GM19452 (cell line): ENCODE data around the gene CIDEA.
"Not testable (repeated sequence)": the region's sequence is repeated elsewhere in the genome, so short reads cannot be mapped to it uniquely, and the experiment has no call there.

ENCODE experiments used
- ATAC-seq: cut with Tn5 transposase; IDR thresholded peaks from one replicate; pipeline ENCODE4 v1.9.1; 2021; ENCODE audit not compliant: unreplicated experiment

CIDEA gene, protein sequence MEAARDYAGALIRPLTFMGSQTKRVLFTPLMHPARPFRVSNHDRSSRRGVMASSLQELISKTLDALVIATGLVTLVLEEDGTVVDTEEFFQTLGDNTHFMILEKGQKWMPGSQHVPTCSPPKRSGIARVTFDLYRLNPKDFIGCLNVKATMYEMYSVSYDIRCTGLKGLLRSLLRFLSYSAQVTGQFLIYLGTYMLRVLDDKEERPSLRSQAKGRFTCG

DNA sequence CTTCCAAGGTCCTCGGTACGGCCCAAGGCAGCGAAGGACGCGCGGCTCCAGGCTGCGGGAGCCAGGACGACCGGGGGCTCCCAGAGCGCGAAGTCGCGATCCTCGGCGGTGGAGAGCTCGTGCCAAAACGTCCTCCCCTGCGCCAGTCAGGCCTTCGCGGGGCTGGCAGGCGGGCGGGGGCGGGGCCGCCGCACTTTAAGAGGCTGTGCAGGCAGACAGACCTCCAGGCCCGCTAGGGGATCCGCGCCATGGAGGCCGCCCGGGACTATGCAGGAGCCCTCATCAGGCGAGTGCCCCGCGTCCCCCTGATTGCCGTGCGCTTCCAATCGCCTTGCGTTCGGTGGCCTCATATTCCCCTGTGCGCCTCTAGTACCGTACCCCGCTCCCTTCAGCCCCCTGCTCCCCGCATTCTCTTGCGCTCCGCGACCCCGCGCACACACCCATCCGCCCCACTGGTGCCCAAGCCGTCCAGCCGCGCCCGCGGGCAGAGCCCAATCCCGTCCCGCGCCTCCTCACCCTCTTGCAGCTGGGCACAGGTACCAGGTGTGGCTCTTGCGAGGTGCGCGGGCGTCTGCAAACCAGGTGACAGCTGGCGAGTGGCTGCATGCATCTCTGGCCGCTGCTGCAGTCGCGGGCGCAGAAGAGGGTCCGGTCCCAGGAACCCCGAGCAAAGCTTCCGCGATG is at the start of gene CIDEA:
Gene CIDEA, plus strand, starts transcription at position 226 of the 684 bp plus-strand sequence. Its CDS starts 23 bp downstream, at position 249.
- no peak for ATAC-seq

DNA sequence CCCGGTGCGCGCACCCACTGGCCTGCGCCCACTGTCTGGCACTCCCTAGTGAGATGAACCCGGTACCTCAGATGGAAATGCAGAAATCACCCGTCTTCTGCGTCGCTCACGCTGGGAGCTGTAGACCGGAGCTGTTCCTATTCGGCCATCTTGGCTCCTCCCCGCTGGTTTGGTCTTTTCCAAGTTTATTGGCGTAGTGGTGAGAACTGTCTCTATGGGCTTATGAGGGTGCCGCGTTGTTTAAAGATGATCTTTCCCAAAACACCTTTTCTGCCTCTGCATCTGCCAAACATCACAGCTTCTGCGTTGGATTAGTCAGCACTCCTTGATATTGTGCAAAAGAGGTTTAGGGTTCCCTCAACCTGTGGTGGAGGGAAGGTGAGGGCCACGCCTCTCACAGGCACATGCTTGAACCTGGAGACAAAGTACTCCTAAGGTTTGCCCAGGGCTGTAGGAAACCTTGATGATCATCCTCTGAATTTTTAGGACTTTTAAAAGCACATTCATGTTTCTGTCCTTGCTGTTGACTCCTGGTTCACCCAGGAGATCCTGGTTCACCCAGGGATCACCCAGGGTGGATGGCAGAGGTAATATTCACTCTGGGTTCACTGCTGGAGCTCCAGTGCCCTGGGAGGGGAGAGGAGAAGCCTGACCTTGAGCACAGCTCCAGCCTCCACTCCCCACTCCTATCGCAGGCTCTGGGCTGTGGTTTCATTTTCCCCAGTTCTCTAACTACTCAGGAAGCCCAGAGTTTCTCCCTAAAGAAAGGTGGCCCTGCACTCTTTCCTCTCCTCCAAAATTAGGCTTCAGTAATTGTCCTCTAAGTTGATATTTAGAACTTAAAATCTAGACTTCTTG is 45.6 kb upstream of the CIDEA start:
- ATAC-seq: not testable (repeated sequence)

DNA sequence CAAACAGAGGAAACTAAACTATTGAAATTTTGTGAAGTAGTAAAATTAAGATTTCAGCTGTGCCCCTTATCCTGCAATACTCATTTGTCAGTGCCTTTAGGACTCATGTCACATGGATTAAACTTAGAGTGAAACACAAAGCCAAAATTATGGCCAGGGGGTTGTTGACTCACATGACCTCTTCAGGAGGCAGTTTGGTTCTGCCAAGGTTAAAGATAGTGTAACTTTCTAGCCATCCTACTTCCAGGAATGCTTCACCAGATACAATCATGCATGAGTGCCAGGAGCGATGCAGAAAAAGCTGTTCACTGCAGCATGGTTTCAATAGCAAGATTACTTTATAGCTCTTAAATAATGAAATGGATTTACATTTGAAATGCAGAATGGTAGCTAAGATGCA is 41.9 kb upstream of the CIDEA start:
- ATAC-seq: not testable (repeated sequence)

DNA sequence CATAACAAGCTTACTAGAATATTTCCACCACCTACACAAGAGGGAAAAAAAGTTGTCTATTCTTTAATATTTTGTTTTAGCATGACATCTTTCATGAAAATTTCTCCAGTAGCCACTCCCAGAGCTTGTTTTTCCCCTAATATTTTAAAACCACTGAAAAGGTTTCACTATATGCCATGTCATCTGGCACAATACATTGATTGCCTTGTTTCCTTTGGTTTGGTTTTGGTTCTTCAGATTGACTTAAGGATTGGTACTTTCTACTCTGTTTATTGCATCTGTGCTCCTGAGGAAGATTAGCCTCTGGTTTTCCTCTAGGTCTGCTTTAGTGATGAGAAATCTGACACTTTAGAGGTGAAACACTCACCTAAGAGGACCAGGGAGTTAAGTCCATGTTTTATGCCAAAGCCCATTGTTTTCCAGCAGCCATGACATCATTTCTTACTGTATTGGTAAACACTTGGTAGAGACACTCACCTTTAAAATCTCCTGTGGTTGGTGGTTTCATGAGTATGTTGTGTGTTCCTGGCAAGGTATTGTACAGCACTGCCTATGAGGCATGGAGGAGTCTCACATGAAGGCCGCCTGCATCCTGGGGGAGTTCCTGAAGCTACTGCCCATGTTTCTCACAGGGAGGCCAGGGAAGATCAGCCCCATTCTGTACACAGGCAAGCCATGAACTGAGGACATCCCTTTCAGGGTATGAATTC is 39.7 kb upstream of the CIDEA start:
- ATAC-seq: not testable (repeated sequence)

DNA sequence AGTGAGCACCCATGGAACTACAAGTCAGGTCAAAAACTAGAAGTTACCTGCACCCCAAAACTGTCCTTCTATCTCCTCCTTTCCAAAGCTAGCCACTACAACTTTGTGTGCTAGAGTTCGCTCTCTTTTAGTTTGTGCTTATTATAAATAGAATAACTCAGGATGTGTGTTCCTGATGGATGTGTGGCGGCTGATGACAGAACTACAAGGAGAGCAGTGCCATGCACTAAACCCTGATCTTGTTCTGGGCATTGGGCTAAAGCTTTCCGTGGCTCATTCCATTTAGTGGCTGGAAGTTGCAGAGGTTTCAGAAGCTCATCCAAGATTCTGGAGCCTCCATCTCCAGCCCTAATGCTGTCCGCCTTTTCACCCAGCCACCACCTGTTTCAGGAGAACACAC is 37.7 kb upstream of the CIDEA start:
- not testable (repeated sequence) for ATAC-seq

DNA sequence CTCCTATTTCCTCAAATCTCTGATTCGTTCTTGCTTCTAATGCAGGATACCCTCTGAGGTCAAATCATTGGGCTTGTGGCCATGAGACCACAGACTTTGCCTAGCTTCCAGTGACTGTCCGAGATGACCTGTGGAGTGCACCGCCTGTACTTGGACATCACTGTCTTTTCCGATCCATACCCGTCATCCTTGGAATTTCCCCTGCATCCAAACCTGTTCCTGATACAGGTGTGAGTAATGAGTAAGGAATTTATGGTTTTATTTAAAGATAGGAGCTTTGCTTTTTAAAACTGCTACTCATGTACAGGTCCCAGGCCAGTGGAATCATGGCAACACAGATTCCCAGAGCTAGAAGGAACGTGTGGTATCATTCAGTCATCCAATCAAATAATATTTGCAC is 35.6 kb upstream of the CIDEA start:
- ATAC-seq: not testable (repeated sequence)

DNA sequence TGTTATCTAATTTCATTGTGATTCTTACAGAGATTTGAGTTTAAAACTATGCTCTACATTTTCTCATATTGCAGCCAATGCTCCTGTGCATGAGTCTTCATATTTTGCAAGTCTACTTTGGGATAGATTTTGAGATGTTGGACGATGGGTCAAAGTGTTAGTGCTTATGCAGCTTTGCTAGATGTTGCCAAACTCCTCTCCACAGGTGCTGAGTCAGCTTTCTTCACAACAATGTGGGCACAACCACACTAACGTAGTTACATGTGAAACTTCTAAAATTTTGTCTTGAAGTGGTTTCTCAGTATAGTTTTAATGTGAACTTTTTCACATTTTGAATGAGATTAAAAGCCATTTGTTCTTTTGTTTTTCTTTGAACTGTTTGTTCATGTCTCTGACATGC is 32.1 kb upstream of the CIDEA start:
- ATAC-seq: not testable (repeated sequence)

DNA sequence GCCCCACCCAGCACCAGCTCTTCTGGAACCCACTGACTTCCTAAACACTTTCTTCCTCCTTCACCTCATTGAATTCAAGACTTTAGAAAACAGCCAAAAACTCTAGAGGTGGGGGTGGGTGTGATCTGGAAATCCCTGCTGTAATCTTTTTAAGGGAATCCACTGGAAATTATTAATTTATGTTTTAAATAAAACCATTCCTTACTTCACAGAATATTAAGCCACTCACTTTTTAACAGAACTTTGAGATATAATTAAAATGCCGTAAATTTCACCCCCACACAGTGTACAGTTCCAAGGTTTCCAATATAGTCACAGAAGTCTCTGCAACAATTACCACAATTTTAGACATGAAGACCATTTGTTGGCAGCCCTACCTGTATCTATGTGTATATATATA is 30.8 kb upstream of the CIDEA start:
- not testable (repeated sequence) for ATAC-seq

DNA sequence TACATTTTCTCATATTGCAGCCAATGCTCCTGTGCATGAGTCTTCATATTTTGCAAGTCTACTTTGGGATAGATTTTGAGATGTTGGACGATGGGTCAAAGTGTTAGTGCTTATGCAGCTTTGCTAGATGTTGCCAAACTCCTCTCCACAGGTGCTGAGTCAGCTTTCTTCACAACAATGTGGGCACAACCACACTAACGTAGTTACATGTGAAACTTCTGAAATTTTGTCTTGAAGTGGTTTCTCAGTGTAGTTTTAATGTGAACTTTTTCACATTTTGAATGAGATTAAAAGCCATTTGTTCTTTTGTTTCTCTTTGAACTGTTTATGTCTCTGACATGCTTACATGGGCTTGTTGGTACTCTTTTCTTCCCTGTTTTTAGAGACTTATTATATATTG is 27.4 kb upstream of the CIDEA start:
- not testable (repeated sequence) for ATAC-seq

DNA sequence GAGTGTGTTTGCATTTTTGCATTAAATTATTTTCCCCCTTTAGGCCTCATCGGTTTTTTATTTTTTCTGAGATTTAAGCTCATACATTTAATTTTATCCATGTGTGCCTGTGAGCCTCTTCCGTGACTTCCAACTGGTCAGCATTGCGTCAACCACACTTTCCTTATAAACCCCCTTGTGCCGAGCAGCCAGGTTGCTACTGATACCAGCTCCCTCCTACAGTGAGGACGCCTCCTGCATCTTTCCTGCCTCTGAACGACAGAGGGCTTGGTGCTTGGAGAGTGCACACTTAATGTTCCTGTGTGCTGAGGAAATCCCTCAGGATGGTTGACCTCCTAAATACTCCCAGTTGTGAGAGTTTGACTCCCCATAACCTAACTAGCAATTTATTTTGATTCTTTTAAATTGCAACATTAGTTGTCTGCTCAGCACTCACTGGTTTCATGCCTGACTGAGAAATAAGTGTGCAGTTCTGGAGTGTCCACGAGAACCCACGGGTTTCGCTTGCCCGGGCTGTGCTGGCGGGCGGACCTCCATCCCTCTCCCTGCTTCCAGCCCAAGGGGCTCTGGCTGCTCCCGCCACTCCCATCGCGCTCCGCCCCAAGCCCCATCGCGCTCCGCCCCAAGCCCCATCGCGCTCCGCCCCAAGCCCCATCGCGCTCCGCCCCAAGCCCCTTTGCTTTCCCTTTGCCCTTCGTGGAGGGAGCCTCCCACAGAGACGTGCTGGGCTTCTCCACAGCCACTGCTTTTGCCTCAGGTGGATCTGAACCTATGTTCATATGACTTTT is 26.6 kb upstream of the CIDEA start:
- ATAC-seq: not testable (repeated sequence)

DNA sequence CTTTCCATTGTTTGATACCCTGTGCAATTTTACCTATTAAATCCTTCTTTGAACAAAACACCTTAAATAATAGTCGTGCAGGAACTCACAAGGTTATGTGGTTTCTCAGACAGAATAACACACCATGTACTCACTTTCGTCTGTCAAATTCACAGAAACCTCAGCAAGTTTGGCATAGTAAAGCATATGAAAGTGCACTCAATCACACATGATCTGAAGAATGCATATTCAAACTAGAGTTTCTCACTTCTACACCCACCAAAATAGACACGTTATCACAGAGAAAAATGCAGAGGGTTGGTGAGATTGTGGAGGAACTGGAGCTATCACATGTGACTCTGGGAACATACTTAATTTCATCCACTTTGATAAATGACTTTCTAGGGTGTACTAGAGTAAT is 25.9 kb upstream of the CIDEA start:
- not testable (repeated sequence) for ATAC-seq

DNA sequence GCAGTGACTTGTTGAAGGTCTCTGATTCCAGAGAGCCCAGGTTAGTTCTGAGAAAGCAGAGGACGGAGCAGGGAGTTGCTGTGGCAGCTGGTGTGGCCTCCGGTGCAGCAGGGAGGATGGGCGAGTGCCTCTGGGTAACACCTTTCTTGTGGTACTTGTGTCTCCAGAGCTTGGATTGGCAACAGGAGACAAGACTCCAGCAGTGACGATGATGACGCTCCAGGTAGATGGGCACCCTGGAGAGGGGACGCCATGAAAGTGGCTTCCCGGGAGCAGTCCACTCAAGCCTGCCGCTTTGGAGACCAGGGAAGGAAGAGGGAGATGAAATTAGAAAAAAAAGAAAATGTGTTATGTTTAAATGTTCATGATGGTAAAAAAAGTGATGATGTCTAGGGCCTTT is 23.6 kb upstream of the CIDEA start:
- not testable (repeated sequence) for ATAC-seq

DNA sequence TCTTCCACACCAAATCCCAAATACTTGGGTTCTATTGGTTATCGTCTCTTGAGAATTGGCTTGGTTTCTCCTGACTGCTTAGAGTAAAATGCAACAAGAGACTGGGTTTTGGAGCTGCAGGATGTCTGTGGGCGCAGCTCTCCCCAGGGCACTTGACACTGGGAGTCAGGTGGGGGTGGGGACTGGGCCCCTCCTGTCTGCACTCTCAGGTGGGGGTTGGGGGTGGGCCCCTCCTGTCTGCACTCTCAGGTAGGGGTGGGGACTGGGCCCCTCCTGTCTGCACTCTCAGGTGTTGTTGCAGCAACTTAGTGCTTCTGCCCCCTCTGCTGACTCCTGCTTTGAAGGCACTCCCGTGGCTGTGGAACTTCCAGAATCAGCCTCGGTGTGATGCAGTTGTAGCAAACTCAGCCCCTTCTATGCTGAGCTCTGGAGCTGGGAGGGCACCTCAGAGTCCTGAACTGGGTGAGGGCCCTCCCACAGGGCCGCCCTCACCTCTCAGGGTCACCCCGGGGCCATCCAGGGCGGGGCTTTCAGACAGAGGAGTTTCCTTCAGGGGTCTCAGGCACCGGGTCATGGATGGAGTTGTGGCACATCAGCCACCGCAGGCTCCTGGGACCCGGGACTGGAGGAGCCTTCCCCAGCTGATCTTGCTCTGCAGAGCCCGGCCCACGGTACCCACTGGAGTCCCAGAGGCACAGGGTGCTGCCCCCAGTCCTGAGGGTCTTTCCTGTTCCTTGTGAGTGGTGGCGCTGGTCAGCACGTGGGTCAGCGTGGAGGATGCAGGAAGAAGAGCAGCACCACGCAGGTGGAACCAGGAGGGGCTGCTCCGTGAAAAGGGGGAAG is 22.9 kb upstream of the CIDEA start:
- no peak for ATAC-seq

DNA sequence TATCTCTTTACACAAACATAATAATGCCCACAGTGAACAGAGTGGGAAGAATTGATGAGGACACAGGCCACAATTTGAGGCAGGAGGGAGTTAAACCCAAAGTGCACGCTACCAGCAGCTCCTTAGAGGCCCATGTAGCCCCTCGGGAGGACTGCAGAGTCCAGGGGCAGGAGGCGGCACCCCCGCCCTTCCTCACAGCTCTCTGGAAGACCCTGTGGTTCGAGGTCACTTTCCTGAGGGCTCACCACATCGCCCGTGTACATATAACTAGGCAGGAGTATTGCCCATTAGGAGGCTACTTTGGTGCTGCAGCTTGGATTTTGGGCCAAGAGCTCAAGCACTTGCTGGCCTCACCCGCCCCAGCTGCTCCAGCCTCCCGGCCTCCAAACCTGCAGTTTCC is 22.2 kb upstream of the CIDEA start:
- ATAC-seq: no peak

DNA sequence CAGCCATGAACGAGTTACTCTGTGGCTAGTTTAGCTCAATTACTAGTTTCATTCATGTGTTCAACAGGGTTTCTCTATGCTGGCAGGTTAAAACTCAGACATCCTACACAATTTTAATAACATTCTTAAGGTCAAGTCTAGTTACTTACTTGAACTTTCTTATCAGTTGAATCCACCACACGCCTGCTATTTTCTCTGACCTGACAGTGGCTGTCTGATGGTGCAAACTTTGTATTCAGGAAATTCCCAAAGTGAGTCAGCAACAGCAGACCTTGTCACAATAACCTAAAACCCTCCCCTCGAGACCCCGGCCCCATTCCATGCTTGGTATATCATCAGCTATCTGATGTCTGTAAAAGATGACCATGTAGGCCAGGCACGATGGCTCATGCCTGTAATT is 20.8 kb upstream of the CIDEA start:
- ATAC-seq: no peak

DNA sequence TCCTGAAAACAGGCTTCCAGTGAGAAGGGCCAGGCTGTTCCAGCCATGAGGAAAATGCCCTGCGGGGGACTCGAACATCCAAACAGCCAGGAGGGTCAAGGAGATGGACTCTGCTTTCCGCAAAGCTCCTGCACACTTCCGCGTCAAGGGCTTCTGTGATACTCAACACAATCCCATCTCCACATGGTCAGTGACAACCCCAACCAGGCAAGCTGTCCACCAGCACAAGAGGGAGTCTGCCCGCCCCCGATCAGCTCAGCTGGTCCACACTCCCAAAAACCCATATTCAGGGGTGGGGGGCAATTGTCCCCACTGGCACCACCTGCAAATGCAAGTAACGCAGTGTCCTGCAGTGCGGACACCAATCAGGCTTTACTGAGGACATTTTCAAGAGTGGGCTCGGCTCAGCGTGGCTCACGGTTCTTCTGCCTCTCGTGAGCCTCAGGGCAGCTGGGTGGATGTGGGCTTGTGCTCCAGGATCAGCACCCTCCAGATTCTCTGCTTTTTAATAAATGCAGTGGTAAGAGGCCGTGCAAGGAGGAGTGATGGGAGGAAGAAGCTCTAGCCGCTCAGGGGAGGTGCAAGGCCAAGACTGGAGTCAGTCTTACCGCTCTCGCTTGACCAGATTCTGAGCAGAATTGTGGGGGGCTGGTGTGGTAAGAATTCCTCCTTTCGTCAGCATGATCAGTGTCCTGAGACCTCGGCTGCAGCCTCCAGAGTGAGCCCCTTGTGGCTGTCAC is 19.5 kb upstream of the CIDEA start:
- ATAC-seq: no peak

DNA sequence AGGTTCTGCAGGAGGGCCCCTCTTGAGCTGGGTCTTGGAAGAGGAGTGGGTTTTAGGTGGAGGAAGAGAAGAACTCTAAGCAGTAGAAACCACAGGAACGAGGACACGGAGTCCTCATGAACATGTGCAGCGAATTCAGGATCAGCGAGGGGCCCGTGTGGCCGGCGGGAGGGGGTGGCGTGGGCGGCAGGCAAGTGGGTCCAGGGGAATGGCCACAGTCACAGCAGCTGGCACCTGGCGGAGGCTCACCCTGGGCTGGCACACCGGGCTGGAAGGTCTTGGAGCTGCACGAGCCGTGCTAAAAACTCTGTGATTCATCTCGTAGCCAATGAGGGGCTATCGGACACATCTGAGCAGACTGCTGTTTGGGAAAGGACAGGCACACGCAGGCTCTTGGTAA is 18.0 kb upstream of the CIDEA start:
- ATAC-seq: no peak

DNA sequence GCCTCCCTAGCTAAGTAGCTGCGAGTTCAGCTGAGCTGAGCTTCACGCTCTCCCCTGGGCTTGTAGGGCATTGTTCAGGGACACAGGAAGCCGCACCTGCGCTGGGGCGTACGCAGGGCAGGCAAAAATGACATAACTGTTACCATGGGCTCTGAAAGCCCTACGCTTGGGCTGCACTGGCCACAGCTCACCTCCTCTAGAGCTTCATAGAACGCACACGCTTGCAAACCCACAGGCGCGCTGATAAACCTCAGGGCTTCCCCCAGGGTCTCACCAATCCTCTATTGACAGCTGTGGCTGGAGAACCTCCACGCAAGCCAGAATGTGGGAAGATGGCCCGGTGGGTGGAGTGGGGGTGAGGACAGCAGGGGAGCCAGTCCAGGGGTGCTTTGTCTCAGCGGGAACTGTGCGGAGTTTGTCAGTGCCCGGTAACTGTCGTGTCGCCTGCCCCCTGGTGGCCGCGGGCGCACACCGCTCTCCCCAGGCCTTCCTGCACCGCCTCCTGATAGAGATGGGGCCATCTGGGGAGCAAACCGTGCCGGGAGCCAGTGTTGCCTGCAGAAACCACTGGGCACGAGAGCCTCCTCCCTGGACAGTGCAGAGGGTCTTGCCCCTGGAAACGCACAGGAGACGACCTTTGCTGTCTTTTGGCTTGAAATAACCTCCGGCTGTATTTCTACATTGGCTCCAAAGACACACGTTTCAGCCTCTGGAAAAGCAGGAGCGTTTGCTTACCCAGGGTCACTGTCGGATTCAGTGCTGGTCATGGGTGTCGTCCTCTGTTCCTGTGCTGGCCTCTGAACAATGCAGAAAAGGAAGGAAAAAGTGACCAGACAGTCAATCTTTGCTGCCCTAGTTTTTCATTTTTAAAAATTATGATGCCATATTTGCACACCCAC is 17.0 kb upstream of the CIDEA start:
- ATAC-seq: peak; percentile 90
